H1 (cell line): ENCODE measurements around the gene KIR2DL3. TPM values are rescaled to one million over a fixed set of nuclear protein-coding genes. Genes with fewer than 3 reads are reported as not detected.

Experiments used
- CTCF ChIA-PET: fragments of 300-600 bp; sonication (Branson Sonifier 250); formaldehyde crosslinking; loops from one replicate; lab custom pipeline; 2021; ENCODE audit not compliant: partially characterized antibody; lab: Charles Lee
- POLR2A ChIA-PET: fragments of 300-600 bp; sonication (Branson Sonifier 250); formaldehyde crosslinking; loops from one replicate; lab custom pipeline; 2021; ENCODE audit warnings: inconsistent platforms; ENCODE audit not compliant: partially characterized antibody; lab: Charles Lee
- DNase-seq, 2 experiments: peaks; one replicate each; pipeline versions ENCODE4 v3.0.0 to v3.0.0-alpha.2; 2010 to 2022; ENCODE audit warnings: low spot score in 2 of 2, low read depth in 1 of 2, mixed read lengths in 1 of 2
- FAIRE-seq: peaks from 2 replicates; lab custom pipeline; 2011; peaks lifted over from hg19 to GRCh38; lab: Jason Lieb, UNC
- H2AFZ ChIP-seq: 2 replicates; pipeline ENCODE4 v1.8.1; 2012; ENCODE audit warnings: low read length, inconsistent platforms
- H2AK5ac ChIP-seq: 2 replicates; pipeline ENCODE4 v1.6.1; 2013; ENCODE audit warnings: low read depth, low read length
- H2BK120ac ChIP-seq: replicated peaks from 2 replicates; pipeline ENCODE3; 2013; ENCODE audit warnings: low read depth, low read length, inconsistent platforms
- H2BK12ac ChIP-seq: 2 replicates; pipeline ENCODE4 v1.6.1; 2013; ENCODE audit warnings: low read depth, low read length
- H2BK15ac ChIP-seq: 2 replicates; pipeline ENCODE4 v1.6.1; 2013; ENCODE audit warnings: low read length
- H2BK20ac ChIP-seq: 2 replicates; pipeline ENCODE4 v1.6.1; 2013; ENCODE audit warnings: low read length
- H2BK5ac ChIP-seq: 2 replicates; pipeline ENCODE4 v1.6.1; 2013; ENCODE audit warnings: low read depth, low read length
- H3K14ac ChIP-seq: 2 replicates; pipeline ENCODE4 v1.6.1; 2013; ENCODE audit warnings: inconsistent platforms; ENCODE audit not compliant: insufficient read length
- H3K18ac ChIP-seq: 2 replicates; pipeline ENCODE4 v1.6.1; 2013; ENCODE audit warnings: low read length; ENCODE audit errors: extremely low read depth
- H3K23ac ChIP-seq: 2 replicates; pipeline ENCODE4 v1.6.1; 2013; ENCODE audit warnings: inconsistent platforms; ENCODE audit not compliant: insufficient read length
- H3K23me2 ChIP-seq: 2 replicates; pipeline ENCODE4 v1.6.1; 2013; ENCODE audit warnings: low read depth, low read length
- H3K27ac ChIP-seq: 2 replicates; pipeline ENCODE4 v1.6.1; 2011; ENCODE audit warnings: low read depth, low read length, inconsistent platforms
- H3K27me3 ChIP-seq, 4 experiments: replicated peaks in 1 of 4; 1 replicate in 1 of 4; 2 replicates in 3 of 4; pipeline versions ENCODE4 v1.6.1 to v1.8.1; 2011 to 2013; ENCODE audit warnings: low read length in 3 of 4, mild to moderate bottlenecking in 3 of 4, inconsistent platforms in 2 of 4, mixed read lengths in 2 of 4, moderate library complexity in 1 of 4; ENCODE audit not compliant: control insufficient read depth in 3 of 4, insufficient read depth in 3 of 4; ENCODE audit errors: extremely low read depth in 1 of 4
- H3K36me3 ChIP-seq, 4 experiments: 2 replicates each; pipeline versions ENCODE4 v1.6.1 to v1.8.1; 2011 to 2013; ENCODE audit warnings: mild to moderate bottlenecking in 4 of 4, low read length in 3 of 4, moderate library complexity in 2 of 4, control low read depth in 1 of 4, inconsistent platforms in 1 of 4; ENCODE audit not compliant: insufficient read depth in 4 of 4, control insufficient read depth in 2 of 4
- H3K4ac ChIP-seq: replicated peaks from 2 replicates; pipeline ENCODE3; 2013; ENCODE audit warnings: low read length, low read depth, mixed read lengths, inconsistent platforms; ENCODE audit not compliant: insufficient read length
- H3K4me1 ChIP-seq, 4 experiments: replicated peaks in 1 of 4; 1 replicate in 1 of 4; 2 replicates in 3 of 4; pipeline versions ENCODE4 v1.6.1 to v1.8.1; 2011 to 2013; ENCODE audit warnings: low read length in 3 of 4, inconsistent platforms in 2 of 4, mixed read lengths in 1 of 4; ENCODE audit not compliant: insufficient read depth in 4 of 4, control insufficient read depth in 3 of 4
- H3K4me2 ChIP-seq, 2 experiments: 2 replicates each; pipeline versions ENCODE4 v1.6.1 to v1.8.1; 2011 to 2013; ENCODE audit warnings: low read depth in 2 of 2, low read length in 2 of 2, control low read depth in 1 of 2, inconsistent platforms in 1 of 2, mild to moderate bottlenecking in 1 of 2; ENCODE audit not compliant: insufficient read depth in 1 of 2
- H3K4me3 ChIP-seq, 4 experiments: fragments of 200-600, 300-600 bp in 1 of 4; sonication (generic), shearing (Covaris generic), sonication (Bioruptor Twin) in 1 of 4; 2 replicates each; pipeline versions ENCODE4 v1.5.1 to v1.8.1; 2011 to 2016; ENCODE audit warnings: low read length in 4 of 4, low read depth in 3 of 4, control low read depth in 2 of 4, inconsistent platforms in 2 of 4, mild to moderate bottlenecking in 2 of 4, mixed read lengths in 1 of 4, moderate library complexity in 1 of 4; ENCODE audit not compliant: insufficient read depth in 2 of 4; ENCODE audit errors: extremely low read depth in 1 of 4
- H3K56ac ChIP-seq: replicated peaks from 2 replicates; pipeline ENCODE3; 2013; ENCODE audit warnings: low read depth, mild to moderate bottlenecking, mixed read lengths, low read length, inconsistent platforms; ENCODE audit not compliant: insufficient read length
- H3K79me1 ChIP-seq: 2 replicates; pipeline ENCODE4 v1.6.1; 2013; ENCODE audit warnings: low read depth, low read length, control low read depth
- H3K79me2 ChIP-seq, 2 experiments: 2 replicates each; pipeline versions ENCODE4 v1.6.1 to v1.8.1; 2012 to 2013; ENCODE audit warnings: low read length in 2 of 2, mild to moderate bottlenecking in 2 of 2, inconsistent platforms in 1 of 2; ENCODE audit not compliant: insufficient read depth in 2 of 2, control insufficient read depth in 1 of 2
- H3K9ac ChIP-seq, 4 experiments: replicated peaks in 1 of 4; 1 replicate in 1 of 4; 2 replicates in 3 of 4; pipeline versions ENCODE4 v1.6.1 to v1.8.1; 2011 to 2013; ENCODE audit warnings: low read depth in 3 of 4, low read length in 3 of 4, control low read depth in 2 of 4, mild to moderate bottlenecking in 2 of 4, moderate library complexity in 2 of 4, inconsistent platforms in 1 of 4; ENCODE audit errors: extremely low read depth in 1 of 4
- H3K9me3 ChIP-seq, 2 experiments: 2 replicates each; pipeline versions ENCODE4 v1.6.1 to v1.8.1; 2012 to 2013; ENCODE audit warnings: mild to moderate bottlenecking in 2 of 2, moderate library complexity in 2 of 2, control low read depth in 1 of 2, inconsistent platforms in 1 of 2, low read depth in 1 of 2, low read length in 1 of 2, mixed read lengths in 1 of 2; ENCODE audit not compliant: insufficient read depth in 2 of 2
- H4K20me1 ChIP-seq, 2 experiments: replicated peaks in 1 of 2; 2 replicates each; pipeline versions ENCODE3 to v1.8.1; 2011 to 2013; ENCODE audit warnings: inconsistent platforms in 2 of 2, low read length in 2 of 2, mild to moderate bottlenecking in 1 of 2; ENCODE audit not compliant: insufficient read depth in 2 of 2, control insufficient read depth in 1 of 2
- H4K5ac ChIP-seq: 2 replicates; pipeline ENCODE4 v1.6.1; 2013; ENCODE audit warnings: low read length, low read depth, mixed read lengths, inconsistent platforms; ENCODE audit not compliant: insufficient read length
- H4K8ac ChIP-seq: 2 replicates; pipeline ENCODE4 v1.8.0; 2013; ENCODE audit warnings: mild to moderate bottlenecking, moderate library complexity, low read length, inconsistent platforms; ENCODE audit not compliant: insufficient read depth; ENCODE audit errors: extremely low read depth
- H4K91ac ChIP-seq: replicated peaks from 2 replicates; pipeline ENCODE3; 2013; ENCODE audit warnings: low read length, mixed read lengths, inconsistent platforms; ENCODE audit not compliant: insufficient read length
- KDM4A ChIP-seq: IDR thresholded peaks from one replicate; pipeline ENCODE4 v1.7.1; 2012; ENCODE audit warnings: low read depth, mild to moderate bottlenecking, moderate library complexity, low read length, inconsistent platforms; ENCODE audit not compliant: severe bottlenecking
- MAFK ChIP-seq: IDR thresholded peaks from 2 replicates; pipeline ENCODE4 v1.6.1; 2012; ENCODE audit warnings: low read depth, mild to moderate bottlenecking, improper control_type of control experiment, low read length
- POU5F1 ChIP-seq: IDR thresholded peaks from 2 replicates; pipeline ENCODE4 v1.6.1; 2011; ENCODE audit warnings: low read depth, mild to moderate bottlenecking, low read length, moderate library complexity
- RAD21 ChIP-seq, 2 experiments: IDR thresholded peaks in 1 of 2; conservative IDR thresholded peaks in 1 of 2; 2 replicates each; pipeline ENCODE4 v1.6.1; 2011; ENCODE audit warnings: low read depth in 2 of 2, low read length in 2 of 2, improper control_type of control experiment in 1 of 2, inconsistent platforms in 1 of 2, mild to moderate bottlenecking in 1 of 2, moderate library complexity in 1 of 2
- RXRA ChIP-seq: IDR thresholded peaks from 2 replicates; pipeline ENCODE4 v1.6.1; 2011; ENCODE audit warnings: low read depth, mild to moderate bottlenecking, low read length, moderate library complexity; ENCODE audit not compliant: insufficient read depth
- SRF ChIP-seq: IDR thresholded peaks from 2 replicates; pipeline ENCODE4 v1.6.1; 2011; ENCODE audit warnings: mild to moderate bottlenecking, low read depth, low read length, moderate library complexity
- SUZ12 ChIP-seq: fragments of 200-600 bp; sonication (generic); IDR thresholded peaks from 2 replicates; pipeline ENCODE4 v1.6.1; 2012; ENCODE audit warnings: mild to moderate bottlenecking, inconsistent platforms, low read length, moderate library complexity, mixed read lengths
- TAF1 ChIP-seq: IDR thresholded peaks from 2 replicates; pipeline ENCODE4 v1.6.1; 2011; ENCODE audit warnings: mild to moderate bottlenecking, low read depth, low read length
- TBP ChIP-seq: IDR thresholded peaks from 2 replicates; pipeline ENCODE4 v1.6.1; 2011; ENCODE audit warnings: low read depth, low read length, improper control_type of control experiment
- WGBS, 2 experiments: shearing (Covaris generic) in 1 of 2; methylation state at CpG; one replicate each; pipeline versions ENCODE4 v1.1.6 to v1.1.7; 2013 to 2015; ENCODE audit warnings: low lambda C conversion rate in 2 of 2, mixed read lengths in 2 of 2, inconsistent platforms in 1 of 2, low coverage in 1 of 2, missing lambda C conversion rate in 1 of 2; ENCODE audit not compliant: insufficient replicate concordance in 2 of 2, insufficient coverage in 1 of 2, insufficient read length in 1 of 2; ENCODE audit errors: extremely low coverage in 1 of 2, missing lambda C conversion rate in 1 of 2; 5-methylcytosine and 5-hydroxymethylcytosine counted together
- polyA plus RNA-seq, 7 experiments: library from polyadenylated mRNA; depleted of rRNA in 3 of 7; stranded (reverse) in 5 of 7; unstranded in 2 of 7; fragments of >200 nt in 5 of 7; fragments of 200-250 nt in 2 of 7; gene quantifications; 1 replicate in 5 of 7; 2 replicates in 1 of 7; 4 replicates in 1 of 7; pipeline versions ENCODE4 v1.2.1 to v1.2.3, GENCODE V29; 2011 to 2013; ENCODE audit warnings: missing spikeins in 2 of 7, mixed read lengths in 2 of 7
- total RNA-seq: library from RNA; stranded (reverse); fragmentation: NEBNext Ultra II Directional; extraction: Animal tissue kit (Norgen Biotek cat#: 25700); gene quantifications from 2 replicates; pipeline ENCODE4 v1.2.1, GENCODE V29; 2021

KIR2DL3 gene
- total and polyA plus RNA-seq, 2 of the 8 experiments (the other 6 are each of a cell fraction or from before 2014, with no cell fraction given): not detected

DNA sequence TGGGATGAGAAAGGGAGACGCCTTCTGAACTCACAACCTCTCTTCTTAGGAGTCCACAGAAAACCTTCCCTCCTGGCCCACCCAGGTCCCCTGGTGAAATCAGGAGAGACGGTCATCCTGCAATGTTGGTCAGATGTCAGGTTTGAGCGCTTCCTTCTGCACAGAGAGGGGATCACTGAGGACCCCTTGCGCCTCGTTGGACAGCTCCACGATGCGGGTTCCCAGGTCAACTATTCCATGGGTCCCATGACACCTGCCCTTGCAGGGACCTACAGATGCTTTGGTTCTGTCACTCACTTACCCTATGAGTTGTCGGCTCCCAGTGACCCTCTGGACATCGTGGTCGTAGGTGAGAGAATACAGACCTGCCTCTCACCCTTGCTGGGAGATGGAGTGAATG is 10.8 kb upstream of the KIR2DL3 start:
- Histone ChIP-seq H3K23ac (no peak overlapping the region), H3K79me1 (no peaks in the 10 kb centered on the region), H3K4ac (no peak overlapping the region), H3K27ac (no peak overlapping the region), H3K18ac (no peak overlapping the region), H3K36me3 (peaks cover 0 to 4% (median 0%) of the 10 kb centered on the region in 4 experiments; a peak in 1 of 8 replicates), H3K4me2 (no peak overlapping the region), H2AK5ac (no peak overlapping the region), H3K27me3 (no peaks in the 10 kb centered on the region), H2BK20ac (no peak overlapping the region), H3K4me3 (no peak overlapping the region), H3K23me2 (no peaks in the 10 kb centered on the region), H3K9me3 (peaks cover 68 to 77% of the 10 kb centered on the region in 2 experiments), H2AFZ (no peak overlapping the region), H2BK5ac (no peak overlapping the region), H3K79me2 (no peaks in the 10 kb centered on the region), H3K4me1 (no peaks in the 10 kb centered on the region), H3K56ac (no peak overlapping the region), H2BK15ac (no peak overlapping the region), H2BK12ac (no peak overlapping the region), H4K5ac (no peak overlapping the region), H4K20me1 (no peaks in the 10 kb centered on the region), H3K14ac (no peak overlapping the region), H4K91ac (no peak overlapping the region), H2BK120ac (no peak overlapping the region), H3K9ac (no peak overlapping the region), H4K8ac (no peak overlapping the region)
- ChIA-PET POLR2A (no interaction called here), CTCF (no interaction called here)
- DNase-seq (no peak), FAIRE-seq (no peak)
- WGBS, 2 experiments: 77% methylated on average over 10 of the region's 10 CpGs; no CpG with 5 or more reads in 1 of the 2 experiments
- TF ChIP-seq SUZ12 (no peak), RXRA (no peak), MAFK (no peak), TAF1 (no peak), TBP (no peak), POU5F1 (no peak), KDM4A (no peak), SRF (no peak), RAD21 (IDR thresholded peaks at IDR 0.05 in 1 of 2, conservative IDR thresholded peaks at IDR 0.05 in 1 of 2; ENCODE audit: low read depth in 2 of 2, low read length in 2 of 2) (no peak)
